ENCODE results near the gene SHC4. TPM values are rescaled to one million over a fixed set of nuclear protein-coding genes. Genes with fewer than 3 reads are reported as not detected.

SHC4 gene
- total and polyA plus RNA-seq, 9 of the 15 experiments (the other 6 are each of a cell fraction or from before 2014, with no cell fraction given), result 0.43 to 1.2 (median 0.67) TPM

GRCh38 chr15:48858401-48858800 is 105.3 kb downstream of the SHC4 start (continued):
- TF ChIP-seq CBX5 (IDR thresholded peaks at IDR 0.05; ENCODE audit: borderline replicate concordance, low read depth), result no peak
- no peak for TF ChIP-seq PTTG1 (tag; IDR thresholded peaks at IDR 0.05; ENCODE audit: low read depth)
- TF ChIP-seq CC2D1A (IDR thresholded peaks at IDR 0.05), result no peak
- no peak for TF ChIP-seq CREM (IDR thresholded peaks at IDR 0.05; ENCODE audit: low read depth)
- no peak for TF ChIP-seq BRD4 (IDR thresholded peaks at IDR 0.05)
- TF ChIP-seq MEIS2 (IDR thresholded peaks at IDR 0.05; ENCODE audit: partially characterized antibody), result peak; percentile 91
- TF ChIP-seq RAD51 (IDR thresholded peaks at IDR 0.05; ENCODE audit: borderline replicate concordance, low read depth), result no peak
- no peak for TF ChIP-seq RNF219 (CRISPR knock-in tag; IDR thresholded peaks at IDR 0.05)
- TF ChIP-seq TRIM25 (IDR thresholded peaks at IDR 0.05; ENCODE audit: borderline replicate concordance), result no peak
- TF ChIP-seq XRCC4 (IDR thresholded peaks at IDR 0.05; ENCODE audit: extremely low read depth, insufficient read depth, insufficient read length), result no peak
- TF ChIP-seq CBX8 (IDR thresholded peaks at IDR 0.05; ENCODE audit: borderline replicate concordance, extremely low read depth, low read depth, low read length, poor library complexity, severe bottlenecking), result no peak
- no peak for TF ChIP-seq ZNF780A (CRISPR knock-in tag; IDR thresholded peaks at IDR 0.05)
- no peak for TF ChIP-seq MLX (CRISPR knock-in tag; conservative IDR thresholded peaks at IDR 0.05)
- no peak for TF ChIP-seq SPI1 (IDR thresholded peaks at IDR 0.05; ENCODE audit: borderline replicate concordance, low read depth, low read length)
- TF ChIP-seq HDAC2 (IDR thresholded peaks at IDR 0.05), result peak; percentile 62; the same call in 1 of the 2 replicates
- TF ChIP-seq ZNF316 (IDR thresholded peaks at IDR 0.05), result peak; percentile 92
- no peak for TF ChIP-seq GATAD2B (IDR thresholded peaks at IDR 0.05; ENCODE audit: borderline replicate concordance)
- no peak for TF ChIP-seq HMGN3 (IDR thresholded peaks at IDR 0.05; ENCODE audit: borderline replicate concordance, extremely low read depth, insufficient read length, low read depth, low read length)
- no peak for TF ChIP-seq PTBP1 (IDR thresholded peaks at IDR 0.05; ENCODE audit: low read depth, low read length)
- TF ChIP-seq SRF (CRISPR knock-in tag; IDR thresholded peaks at IDR 0.05), result 0 out of 4 replicates have a peak, but pooled peaks of 1 of the 2 experiments have one; percentile 16
- TF ChIP-seq ETV5 (CRISPR knock-in tag; IDR thresholded peaks at IDR 0.05; ENCODE audit: low read depth), result no peak
- no peak for TF ChIP-seq GMEB1 (CRISPR knock-in tag; IDR thresholded peaks at IDR 0.05)
- no peak for TF ChIP-seq ZBTB17 (CRISPR knock-in tag; IDR thresholded peaks at IDR 0.05)

Measured in K562 (cell line).